Measurements from ENCODE around the gene ST6GALNAC3. TPM values are rescaled to one million over a fixed set of nuclear protein-coding genes. Genes with fewer than 3 reads are reported as not detected.

The ST6GALNAC3 gene
- total RNA-seq, 1 experiment from 2014 or later: 2.2 TPM

DNA sequence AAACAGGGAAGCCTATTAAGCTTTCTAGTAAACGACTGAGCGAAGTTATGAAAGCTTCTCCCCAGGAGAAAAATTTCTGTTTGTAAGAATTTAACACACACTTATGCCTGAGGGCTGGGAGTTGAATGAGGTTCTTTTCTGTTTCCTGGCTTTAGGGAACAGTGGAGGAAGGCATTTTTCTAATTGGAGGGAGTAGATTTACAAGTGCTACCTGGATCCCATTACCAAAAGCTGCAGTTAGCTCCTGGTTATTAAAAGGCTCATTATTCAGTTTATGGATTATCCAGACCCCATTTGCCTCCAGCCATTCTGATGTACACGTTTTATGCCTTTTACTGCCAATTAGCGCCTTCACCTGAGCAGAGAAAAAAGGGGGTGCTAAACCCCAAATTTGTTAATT, 7.5 kb downstream of the ST6GALNAC3 start:
- H3K9me2 ChIP-seq (ENCODE audit: insufficient read depth): no peaks in the 10 kb centered on the region
- H3K27ac ChIP-seq (ENCODE audit: low read depth, low read length): no peak overlapping the region
- H2AFZ ChIP-seq (ENCODE audit: low read depth, low read length, poor library complexity, severe bottlenecking): no peak overlapping the region
- H3K4me1 ChIP-seq (ENCODE audit: control insufficient read depth in 1 of 2, insufficient read depth in 2 of 2, low read length in 2 of 2): no peaks in the 10 kb centered on the region
- no peaks in the 10 kb centered on the region for H3K27me3 ChIP-seq (ENCODE audit: insufficient read depth, low read length)
- no peak overlapping the region for H3K4me3 ChIP-seq (replicated peaks in 1 of 2; ENCODE audit: low read depth in 1 of 2, low read length in 2 of 2)
- ChIA-PET CTCF (no interaction called here), POLR2A (no interaction called here), RAD21 (ENCODE audit: low non-redundant PET in 1 of 2, low total read pairs in 2 of 2, uncharacterized antibody in 2 of 2, unreplicated experiment in 2 of 2) (no interaction called here)
- no peak for TF ChIP-seq JUND (IDR thresholded peaks at IDR 0.05)
- no peak for TF ChIP-seq EGR1 (IDR thresholded peaks at IDR 0.05; ENCODE audit: low read depth)
- no peak for TF ChIP-seq RAD21 (IDR thresholded peaks at IDR 0.05; ENCODE audit: low read depth)
- TF ChIP-seq FOSL1 (IDR thresholded peaks at IDR 0.05; ENCODE audit: low read depth): no peak
- TF ChIP-seq SP1 (IDR thresholded peaks at IDR 0.05; ENCODE audit: low read depth): no peak
- TF ChIP-seq EZH2phosphoT487 (IDR thresholded peaks at IDR 0.05; ENCODE audit: borderline replicate concordance): no peak
- no peak for TF ChIP-seq SIN3A (IDR thresholded peaks at IDR 0.05; ENCODE audit: low read depth)
- TF ChIP-seq SRF (IDR thresholded peaks at IDR 0.05; ENCODE audit: low read depth): no peak
- TF ChIP-seq, protein P1, sequence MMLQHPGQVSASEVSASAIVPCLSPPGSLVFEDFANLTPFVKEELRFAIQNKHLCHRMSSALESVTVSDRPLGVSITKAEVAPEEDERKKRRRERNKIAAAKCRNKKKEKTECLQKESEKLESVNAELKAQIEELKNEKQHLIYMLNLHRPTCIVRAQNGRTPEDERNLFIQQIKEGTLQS (IDR thresholded peaks at IDR 0.05): no peak
- no peak for TF ChIP-seq ZFX (IDR thresholded peaks at IDR 0.05)
- TF ChIP-seq, protein P2, sequence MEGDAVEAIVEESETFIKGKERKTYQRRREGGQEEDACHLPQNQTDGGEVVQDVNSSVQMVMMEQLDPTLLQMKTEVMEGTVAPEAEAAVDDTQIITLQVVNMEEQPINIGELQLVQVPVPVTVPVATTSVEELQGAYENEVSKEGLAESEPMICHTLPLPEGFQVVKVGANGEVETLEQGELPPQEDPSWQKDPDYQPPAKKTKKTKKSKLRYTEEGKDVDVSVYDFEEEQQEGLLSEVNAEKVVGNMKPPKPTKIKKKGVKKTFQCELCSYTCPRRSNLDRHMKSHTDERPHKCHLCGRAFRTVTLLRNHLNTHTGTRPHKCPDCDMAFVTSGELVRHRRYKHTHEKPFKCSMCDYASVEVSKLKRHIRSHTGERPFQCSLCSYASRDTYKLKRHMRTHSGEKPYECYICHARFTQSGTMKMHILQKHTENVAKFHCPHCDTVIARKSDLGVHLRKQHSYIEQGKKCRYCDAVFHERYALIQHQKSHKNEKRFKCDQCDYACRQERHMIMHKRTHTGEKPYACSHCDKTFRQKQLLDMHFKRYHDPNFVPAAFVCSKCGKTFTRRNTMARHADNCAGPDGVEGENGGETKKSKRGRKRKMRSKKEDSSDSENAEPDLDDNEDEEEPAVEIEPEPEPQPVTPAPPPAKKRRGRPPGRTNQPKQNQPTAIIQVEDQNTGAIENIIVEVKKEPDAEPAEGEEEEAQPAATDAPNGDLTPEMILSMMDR (IDR thresholded peaks at IDR 0.05 in 2 of 3, conservative IDR thresholded peaks at IDR 0.05 in 1 of 3; ENCODE audit: borderline replicate concordance in 1 of 3, insufficient read depth in 1 of 3, low read depth in 2 of 3, low read length in 2 of 3): no peak
- no peak for TF ChIP-seq EZH2 (IDR thresholded peaks at IDR 0.05)
- no peak for TF ChIP-seq CEBPB (IDR thresholded peaks at IDR 0.05; ENCODE audit: low read depth)
- DNase-seq (ENCODE audit: low read depth, low spot score) (no peak), ATAC-seq (no peak)
- BruUV-seq (replicated peaks): no TSS peak
- no peaks in the 10 kb centered on the region for H3K36me3 ChIP-seq (ENCODE audit: control insufficient read depth in 1 of 2, insufficient read depth in 2 of 2, low read length in 2 of 2)
- no peaks in the 10 kb centered on the region for H3K9me3 ChIP-seq (ENCODE audit: control insufficient read depth in 1 of 2, insufficient read depth in 1 of 2, low read depth in 1 of 2, low read length in 2 of 2)
- H3K9ac ChIP-seq (ENCODE audit: low read length): no peak overlapping the region
- no peaks in the 10 kb centered on the region for H3K79me2 ChIP-seq (ENCODE audit: insufficient read depth, low read length)
- no peaks in the 10 kb centered on the region for H4K20me1 ChIP-seq (ENCODE audit: insufficient read depth)
- no peak overlapping the region for H3K4me2 ChIP-seq (ENCODE audit: low read length)
- intact Hi-C loops (cut with micrococcal nuclease): no loop called here

All from HCT116 (cell line).